ENCODE data around the gene GAB2.

Gene GAB2

GRCh38 chr11:78171951-78172350, 245.7 kb downstream of the GAB2 start:
- DNase-seq = no peak

GRCh38 chr11:78170874-78171549, 246.6 kb downstream of the GAB2 start:
- no peak for DNase-seq

- no peak for DNase-seq
Observed at GRCh38 chr11:78170413-78170812, 247.2 kb downstream of the GAB2 start.

- no peak for DNase-seq
Observed at GRCh38 chr11:78168539-78169477, 248.8 kb downstream of the GAB2 start.

GRCh38 chr11:78166855-78167469, 250.7 kb downstream of the GAB2 start:
- no peak for DNase-seq

Measured in stimulated activated CD4-positive, alpha-beta T cell treated with anti-CD3 and anti-CD28 coated beads, Interleukin-15, amount 100 ng/mL, for 24 hours (primary cell).